GM12873 (cell line): ENCODE measurements around the gene GSTT2B.
"Not testable (repeated sequence)": the region's sequence is repeated elsewhere in the genome, so short reads cannot be mapped to it uniquely, and the experiment has no call there.

Experiments
- CTCF ChIP-seq: IDR thresholded peaks from 2 replicates; pipeline ENCODE4 v1.5.1; 2012; ENCODE audit warnings: low read depth, mild to moderate bottlenecking, moderate library complexity, low read length, control low read depth; ENCODE audit not compliant: insufficient read depth; ENCODE audit errors: missing control alignments

The GSTT2B gene

GRCh38 chr22:23966568-23966967 lies 5.6 kb upstream of the GSTT2B start, which contains the start of gene DDTL:
DDTL (plus strand) TSS chr22:23966888; CDS start chr22:23966915, 27 bp downstream.
- not testable (repeated sequence) for TF ChIP-seq CTCF

GRCh38 chr22:23956301-23956900 lies 4.6 kb downstream of the GSTT2B start:
- TF ChIP-seq CTCF = peak; percentile 89

- TF ChIP-seq CTCF = no peak
These were observed 22.0 kb downstream of the GSTT2B start for GRCh38 chr22:23939017-23939357.

GRCh38 chr22:23938328-23939016 lies 22.5 kb downstream of the GSTT2B start:
- TF ChIP-seq CTCF = no peak

GRCh38 chr22:23926561-23926960 lies 34.4 kb downstream of the GSTT2B start:
- no peak for TF ChIP-seq CTCF

GRCh38 chr22:23925020-23925606 lies 35.9 kb downstream of the GSTT2B start:
- TF ChIP-seq CTCF = no peak

- TF ChIP-seq CTCF = no peak
These were observed 38.1 kb downstream of the GSTT2B start for GRCh38 chr22:23922921-23923320.
